Measurements from ENCODE around the gene MUL1. TPM values are rescaled to one million over a fixed set of nuclear protein-coding genes. Genes with fewer than 3 reads are reported as not detected.
A peak's percentile ranks its signal among the peaks of the same experiment; 100 is the strongest.

The MUL1 gene
- total and polyA plus RNA-seq, 9 of the 15 experiments (the other 6 are each of a cell fraction or from before 2014, with no cell fraction given), result 10.4 to 32.9 (median 19.3) TPM

DNA sequence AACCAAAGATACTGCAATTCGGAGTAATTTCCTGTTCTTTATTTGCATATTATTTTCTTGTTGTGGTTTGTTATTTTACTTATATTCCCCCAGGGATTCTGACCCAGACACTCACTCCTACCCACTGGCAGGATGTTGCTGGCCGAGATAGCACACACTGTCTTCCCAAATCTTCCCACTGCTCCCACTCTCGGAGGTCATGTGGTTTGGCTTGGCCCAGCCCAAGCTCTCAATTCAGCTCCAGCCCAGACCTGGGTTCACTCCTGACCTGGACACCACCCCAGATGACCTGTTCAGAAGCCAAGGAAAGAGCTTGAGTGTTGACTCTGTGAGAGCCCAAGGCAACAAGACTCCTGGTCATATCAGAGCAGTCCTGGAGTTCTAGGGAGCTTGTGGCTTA, 43.2 kb upstream of the MUL1 start:
- Histone ChIP-seq H3K4me2 (ENCODE audit: insufficient read depth, low read length) (no peak overlapping the region), H3K79me2 (ENCODE audit: control insufficient read depth, insufficient read depth, low read length) (no peaks in the 10 kb centered on the region), H2AFZ (ENCODE audit: low read depth, low read length) (no peak overlapping the region), H3K4me3 (no peak overlapping the region), H3K27me3 (ENCODE audit: control insufficient read depth in 2 of 2, insufficient read depth in 2 of 2, low read length in 2 of 2) (peaks cover 51 to 66% of the 10 kb centered on the region in 2 experiments), H3K36me3 (ENCODE audit: control insufficient read depth, insufficient read depth, low read length) (no peaks in the 10 kb centered on the region), H3K9me3 (replicated peaks; ENCODE audit: control insufficient read depth, insufficient read depth, low read depth, low read length) (no peaks in the 10 kb centered on the region), H3K9me1 (ENCODE audit: control insufficient read depth, insufficient read depth, low read length) (no peaks in the 10 kb centered on the region), H3K27ac (ENCODE audit: extremely low read depth, low read depth, low read length) (no peak overlapping the region), H4K20me1 (replicated peaks; ENCODE audit: control insufficient read depth, insufficient read depth, low read length) (no peaks in the 10 kb centered on the region), H3K9ac (ENCODE audit: insufficient read depth in 1 of 2, low read depth in 2 of 2, low read length in 2 of 2) (no peak overlapping the region), H3K4me1 (replicated peaks in 1 of 2; ENCODE audit: control insufficient read depth in 2 of 2, insufficient read depth in 2 of 2, low read length in 2 of 2) (peaks cover 6 to 22% of the 10 kb centered on the region in 2 experiments; a peak in 3 of 5 replicates)
- no peak for TF ChIP-seq HNRNPUL1 (IDR thresholded peaks at IDR 0.05; ENCODE audit: low read length)
- no peak for TF ChIP-seq MAFG (tag; conservative IDR thresholded peaks at IDR 0.05)
- TF ChIP-seq POU5F1 (IDR thresholded peaks at IDR 0.05; ENCODE audit: borderline replicate concordance, low read depth, low read length, partially characterized antibody), result no peak
- TF ChIP-seq, protein P1, sequence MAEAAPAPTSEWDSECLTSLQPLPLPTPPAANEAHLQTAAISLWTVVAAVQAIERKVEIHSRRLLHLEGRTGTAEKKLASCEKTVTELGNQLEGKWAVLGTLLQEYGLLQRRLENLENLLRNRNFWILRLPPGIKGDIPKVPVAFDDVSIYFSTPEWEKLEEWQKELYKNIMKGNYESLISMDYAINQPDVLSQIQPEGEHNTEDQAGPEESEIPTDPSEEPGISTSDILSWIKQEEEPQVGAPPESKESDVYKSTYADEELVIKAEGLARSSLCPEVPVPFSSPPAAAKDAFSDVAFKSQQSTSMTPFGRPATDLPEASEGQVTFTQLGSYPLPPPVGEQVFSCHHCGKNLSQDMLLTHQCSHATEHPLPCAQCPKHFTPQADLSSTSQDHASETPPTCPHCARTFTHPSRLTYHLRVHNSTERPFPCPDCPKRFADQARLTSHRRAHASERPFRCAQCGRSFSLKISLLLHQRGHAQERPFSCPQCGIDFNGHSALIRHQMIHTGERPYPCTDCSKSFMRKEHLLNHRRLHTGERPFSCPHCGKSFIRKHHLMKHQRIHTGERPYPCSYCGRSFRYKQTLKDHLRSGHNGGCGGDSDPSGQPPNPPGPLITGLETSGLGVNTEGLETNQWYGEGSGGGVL (CRISPR knock-in tag; IDR thresholded peaks at IDR 0.05), result no peak
- TF ChIP-seq, protein P2, sequence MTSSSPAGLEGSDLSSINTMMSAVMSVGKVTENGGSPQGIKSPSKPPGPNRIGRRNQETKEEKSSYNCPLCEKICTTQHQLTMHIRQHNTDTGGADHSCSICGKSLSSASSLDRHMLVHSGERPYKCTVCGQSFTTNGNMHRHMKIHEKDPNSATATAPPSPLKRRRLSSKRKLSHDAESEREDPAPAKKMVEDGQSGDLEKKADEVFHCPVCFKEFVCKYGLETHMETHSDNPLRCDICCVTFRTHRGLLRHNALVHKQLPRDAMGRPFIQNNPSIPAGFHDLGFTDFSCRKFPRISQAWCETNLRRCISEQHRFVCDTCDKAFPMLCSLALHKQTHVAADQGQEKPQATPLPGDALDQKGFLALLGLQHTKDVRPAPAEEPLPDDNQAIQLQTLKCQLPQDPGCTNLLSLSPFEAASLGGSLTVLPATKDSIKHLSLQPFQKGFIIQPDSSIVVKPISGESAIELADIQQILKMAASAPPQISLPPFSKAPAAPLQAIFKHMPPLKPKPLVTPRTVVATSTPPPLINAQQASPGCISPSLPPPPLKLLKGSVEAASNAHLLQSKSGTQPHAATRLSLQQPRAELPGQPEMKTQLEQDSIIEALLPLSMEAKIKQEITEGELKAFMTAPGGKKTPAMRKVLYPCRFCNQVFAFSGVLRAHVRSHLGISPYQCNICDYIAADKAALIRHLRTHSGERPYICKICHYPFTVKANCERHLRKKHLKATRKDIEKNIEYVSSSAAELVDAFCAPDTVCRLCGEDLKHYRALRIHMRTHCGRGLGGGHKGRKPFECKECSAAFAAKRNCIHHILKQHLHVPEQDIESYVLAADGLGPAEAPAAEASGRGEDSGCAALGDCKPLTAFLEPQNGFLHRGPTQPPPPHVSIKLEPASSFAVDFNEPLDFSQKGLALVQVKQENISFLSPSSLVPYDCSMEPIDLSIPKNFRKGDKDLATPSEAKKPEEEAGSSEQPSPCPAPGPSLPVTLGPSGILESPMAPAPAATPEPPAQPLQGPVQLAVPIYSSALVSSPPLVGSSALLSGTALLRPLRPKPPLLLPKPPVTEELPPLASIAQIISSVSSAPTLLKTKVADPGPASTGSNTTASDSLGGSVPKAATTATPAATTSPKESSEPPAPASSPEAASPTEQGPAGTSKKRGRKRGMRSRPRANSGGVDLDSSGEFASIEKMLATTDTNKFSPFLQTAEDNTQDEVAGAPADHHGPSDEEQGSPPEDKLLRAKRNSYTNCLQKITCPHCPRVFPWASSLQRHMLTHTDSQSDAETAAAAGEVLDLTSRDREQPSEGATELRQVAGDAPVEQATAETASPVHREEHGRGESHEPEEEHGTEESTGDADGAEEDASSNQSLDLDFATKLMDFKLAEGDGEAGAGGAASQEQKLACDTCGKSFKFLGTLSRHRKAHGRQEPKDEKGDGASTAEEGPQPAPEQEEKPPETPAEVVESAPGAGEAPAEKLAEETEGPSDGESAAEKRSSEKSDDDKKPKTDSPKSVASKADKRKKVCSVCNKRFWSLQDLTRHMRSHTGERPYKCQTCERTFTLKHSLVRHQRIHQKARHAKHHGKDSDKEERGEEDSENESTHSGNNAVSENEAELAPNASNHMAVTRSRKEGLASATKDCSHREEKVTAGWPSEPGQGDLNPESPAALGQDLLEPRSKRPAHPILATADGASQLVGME (CRISPR knock-in tag; IDR thresholded peaks at IDR 0.05), result no peak
- TF ChIP-seq SMC3 (conservative IDR thresholded peaks at IDR 0.05; ENCODE audit: insufficient read depth, low read depth, low read length), result no peak
- TF ChIP-seq CBFA2T3 (IDR thresholded peaks at IDR 0.05), result no peak
- WGBS (ENCODE audit: insufficient coverage, low coverage, missing lambda C conversion rate), result 2% methylated on average over 3 of the region's 3 CpGs
- FAIRE-seq (no peak), DNase-seq (ENCODE audit: extremely low read depth in 1 of 4, low spot score in 3 of 4) (no peak), ATAC-seq (peak; percentile 13; the same call in 1 of the 3 replicates)
- BruUV-seq (replicated peaks), result no TSS peak
- POLR2A ChIA-PET, result interaction anchor here (0.8 to 1.6 kb wide), 3 partner anchors 8 to 14 kb away, joined by 3 to 5 read pairs (median 4); no protein-coding TSS in a partner anchor
- intact Hi-C loops (cut with micrococcal nuclease) (no loop called here), in situ Hi-C loops (cut with MboI) (no loop called here)
- CTCF ChIA-PET (ENCODE audit: low intra/inter-chr PET ratio), result no interaction called here
